C4-2B (cell line): ENCODE data around the gene PDZRN4.

Experiments used
- ZFX ChIP-seq: fragments of 450-650 bp; IDR thresholded peaks from 2 replicates; pipeline ENCODE4 v1.6.1; 2017
- TF ChIP-seq, protein P1 (sequence below): fragments of 450-650 bp; conservative IDR thresholded peaks from 2 replicates; pipeline ENCODE4 v1.5.1; 2017; ENCODE audit warnings: mild to moderate bottlenecking

DNA sequence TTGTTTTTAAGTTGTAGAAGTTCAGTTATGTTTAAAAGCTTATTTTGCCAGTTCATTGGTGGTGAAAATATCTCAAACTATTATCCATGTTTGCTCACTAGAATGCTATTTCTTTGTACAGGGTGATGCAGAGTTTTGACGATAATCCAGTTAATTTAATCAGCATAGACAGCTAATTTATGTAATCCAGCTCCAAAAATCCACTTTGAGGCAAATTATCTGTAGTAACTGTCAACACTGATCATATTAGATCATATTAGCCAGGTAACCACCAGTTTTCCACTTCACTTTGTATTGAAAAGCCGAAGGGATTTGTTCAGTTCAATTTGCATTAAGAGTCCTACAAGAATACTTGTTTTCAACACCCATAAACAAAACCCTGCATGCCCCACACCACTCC lies 378.6 kb downstream of the PDZRN4 start:
- TF ChIP-seq, protein P1, sequence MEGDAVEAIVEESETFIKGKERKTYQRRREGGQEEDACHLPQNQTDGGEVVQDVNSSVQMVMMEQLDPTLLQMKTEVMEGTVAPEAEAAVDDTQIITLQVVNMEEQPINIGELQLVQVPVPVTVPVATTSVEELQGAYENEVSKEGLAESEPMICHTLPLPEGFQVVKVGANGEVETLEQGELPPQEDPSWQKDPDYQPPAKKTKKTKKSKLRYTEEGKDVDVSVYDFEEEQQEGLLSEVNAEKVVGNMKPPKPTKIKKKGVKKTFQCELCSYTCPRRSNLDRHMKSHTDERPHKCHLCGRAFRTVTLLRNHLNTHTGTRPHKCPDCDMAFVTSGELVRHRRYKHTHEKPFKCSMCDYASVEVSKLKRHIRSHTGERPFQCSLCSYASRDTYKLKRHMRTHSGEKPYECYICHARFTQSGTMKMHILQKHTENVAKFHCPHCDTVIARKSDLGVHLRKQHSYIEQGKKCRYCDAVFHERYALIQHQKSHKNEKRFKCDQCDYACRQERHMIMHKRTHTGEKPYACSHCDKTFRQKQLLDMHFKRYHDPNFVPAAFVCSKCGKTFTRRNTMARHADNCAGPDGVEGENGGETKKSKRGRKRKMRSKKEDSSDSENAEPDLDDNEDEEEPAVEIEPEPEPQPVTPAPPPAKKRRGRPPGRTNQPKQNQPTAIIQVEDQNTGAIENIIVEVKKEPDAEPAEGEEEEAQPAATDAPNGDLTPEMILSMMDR = no peak
- no peak for TF ChIP-seq ZFX
